SW 1271 (cell line): Measurements from ENCODE around the gene ADAMTSL4.
"Not testable (repeated sequence)": the region's sequence is repeated elsewhere in the genome, so short reads cannot be mapped to it uniquely, and the experiment has no call there.

Source experiments
- DNase-seq, 2 experiments: peaks; one replicate each; lab custom pipeline; 2025; lab: John Stamatoyannopoulos, UW

Gene ADAMTSL4

GRCh38 chr1:150555198-150555970 lies 6.2 kb downstream of the ADAMTSL4 start:
- no peak for DNase-seq

DNA sequence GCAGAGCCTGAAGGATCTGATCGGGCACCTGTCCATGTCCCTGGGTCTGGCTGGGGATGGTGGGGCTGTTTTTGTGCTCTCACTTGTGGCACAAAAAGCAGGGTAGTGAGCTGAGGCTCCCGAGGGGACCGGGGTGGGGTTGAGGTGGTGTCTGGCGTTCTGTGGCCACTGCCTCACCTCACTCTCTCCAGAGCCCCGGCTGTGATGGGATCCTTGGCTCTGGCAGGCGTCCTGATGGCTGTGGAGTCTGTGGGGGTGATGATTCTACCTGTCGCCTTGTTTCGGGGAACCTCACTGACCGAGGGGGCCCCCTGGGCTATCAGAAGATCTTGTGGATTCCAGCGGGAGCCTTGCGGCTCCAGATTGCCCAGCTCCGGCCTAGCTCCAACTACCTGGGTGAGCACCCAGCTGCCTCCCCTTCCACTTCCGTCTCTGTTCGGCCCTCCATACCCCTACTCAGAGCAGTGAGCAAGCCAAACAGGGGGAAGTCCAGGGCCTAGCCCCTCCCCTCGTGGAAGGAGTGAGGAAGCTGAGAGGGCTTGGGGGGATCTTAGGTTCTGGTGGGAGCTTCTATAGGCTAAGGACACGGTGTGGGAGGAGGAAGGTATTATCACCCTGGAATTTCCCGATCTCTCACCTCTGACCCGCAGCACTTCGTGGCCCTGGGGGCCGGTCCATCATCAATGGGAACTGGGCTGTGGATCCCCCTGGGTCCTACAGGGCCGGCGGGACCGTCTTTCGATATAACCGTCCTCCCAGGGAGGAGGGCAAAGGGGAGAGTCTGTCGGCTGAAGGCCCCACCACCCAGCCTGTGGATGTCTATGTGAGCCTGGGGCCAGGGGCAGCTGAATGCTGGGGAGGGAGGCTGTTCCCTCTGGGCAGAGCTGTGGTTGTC lies 7.0 kb downstream of the ADAMTSL4 start:
- DNase-seq: no peak

- no peak for DNase-seq
These were observed 7.9 kb downstream of the ADAMTSL4 start for GRCh38 chr1:150557065-150557600.

DNA sequence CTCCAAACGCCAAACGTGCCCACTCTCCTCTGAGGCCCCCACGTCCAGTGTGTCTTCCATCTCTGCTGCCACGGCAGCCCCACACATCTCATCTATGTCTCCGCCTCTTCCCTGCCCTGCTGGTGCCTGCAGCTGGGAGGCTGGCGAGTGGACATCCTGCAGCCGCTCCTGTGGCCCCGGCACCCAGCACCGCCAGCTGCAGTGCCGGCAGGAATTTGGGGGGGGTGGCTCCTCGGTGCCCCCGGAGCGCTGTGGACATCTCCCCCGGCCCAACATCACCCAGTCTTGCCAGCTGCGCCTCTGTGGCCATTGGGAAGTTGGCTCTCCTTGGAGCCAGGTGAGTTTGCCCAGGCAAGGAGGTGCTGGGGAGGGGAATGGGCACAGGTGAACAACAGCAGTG lies 8.6 kb downstream of the ADAMTSL4 start:
- no peak for DNase-seq

DNA sequence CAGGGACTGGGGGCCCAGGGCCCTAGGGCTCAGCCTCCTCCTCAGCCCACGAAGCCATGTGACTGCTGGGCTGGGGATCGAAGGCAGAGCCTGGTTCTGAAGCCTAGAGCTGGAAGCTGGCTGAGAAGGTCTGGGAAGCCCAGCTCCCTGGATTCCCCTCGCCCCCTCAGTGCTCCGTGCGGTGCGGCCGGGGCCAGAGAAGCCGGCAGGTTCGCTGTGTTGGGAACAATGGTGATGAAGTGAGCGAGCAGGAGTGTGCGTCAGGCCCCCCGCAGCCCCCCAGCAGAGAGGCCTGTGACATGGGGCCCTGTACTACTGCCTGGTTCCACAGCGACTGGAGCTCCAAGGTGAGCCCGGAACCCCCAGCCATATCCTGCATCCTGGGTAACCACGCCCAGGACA lies 9.1 kb downstream of the ADAMTSL4 start:
- no peak for DNase-seq

GRCh38 chr1:150558761-150559655 lies 9.8 kb downstream of the ADAMTSL4 start:
- no peak for DNase-seq

- no peak for DNase-seq
These were observed 10.4 kb downstream of the ADAMTSL4 start for GRCh38 chr1:150559656-150560010.

- no peak for DNase-seq
These were observed 10.8 kb downstream of the ADAMTSL4 start for GRCh38 chr1:150560011-150560438.

DNA sequence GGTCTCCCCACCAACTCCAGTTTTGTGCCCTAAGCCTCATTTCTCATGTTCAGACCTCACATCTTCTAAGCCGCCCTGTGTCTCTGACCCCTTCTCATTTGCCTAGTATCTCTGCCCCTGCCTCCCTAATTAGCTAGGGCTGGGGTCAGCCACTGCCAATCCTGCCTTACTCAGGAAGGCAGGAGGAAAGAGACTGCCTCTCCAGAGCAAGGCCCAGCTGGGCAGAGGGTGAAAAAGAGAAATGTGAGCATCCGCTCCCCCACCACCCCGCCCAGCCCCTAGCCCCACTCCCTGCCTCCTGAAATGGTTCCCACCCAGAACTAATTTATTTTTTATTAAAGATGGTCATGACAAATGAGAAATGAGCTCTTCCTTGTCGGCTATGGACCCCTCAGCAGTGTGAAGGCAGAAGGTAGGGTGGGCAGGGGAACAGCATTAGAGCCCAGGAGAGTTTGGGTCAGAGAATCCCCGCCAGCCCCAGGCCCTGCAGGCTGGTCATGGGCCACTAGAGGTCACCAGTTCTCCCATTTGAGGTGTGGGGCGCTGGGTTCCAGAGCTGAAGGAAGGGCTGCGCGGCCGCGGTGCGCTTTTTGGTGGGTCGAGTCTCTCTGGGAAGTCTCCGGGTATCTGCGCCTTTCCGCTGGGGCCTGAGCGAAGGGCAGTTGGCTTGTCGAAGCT lies 11.5 kb downstream of the ADAMTSL4 start:
- no peak for DNase-seq

- DNase-seq: peak; percentile 53 to 90
These were observed 12.2 kb downstream of the ADAMTSL4 start for GRCh38 chr1:150561254-150561973.

DNA sequence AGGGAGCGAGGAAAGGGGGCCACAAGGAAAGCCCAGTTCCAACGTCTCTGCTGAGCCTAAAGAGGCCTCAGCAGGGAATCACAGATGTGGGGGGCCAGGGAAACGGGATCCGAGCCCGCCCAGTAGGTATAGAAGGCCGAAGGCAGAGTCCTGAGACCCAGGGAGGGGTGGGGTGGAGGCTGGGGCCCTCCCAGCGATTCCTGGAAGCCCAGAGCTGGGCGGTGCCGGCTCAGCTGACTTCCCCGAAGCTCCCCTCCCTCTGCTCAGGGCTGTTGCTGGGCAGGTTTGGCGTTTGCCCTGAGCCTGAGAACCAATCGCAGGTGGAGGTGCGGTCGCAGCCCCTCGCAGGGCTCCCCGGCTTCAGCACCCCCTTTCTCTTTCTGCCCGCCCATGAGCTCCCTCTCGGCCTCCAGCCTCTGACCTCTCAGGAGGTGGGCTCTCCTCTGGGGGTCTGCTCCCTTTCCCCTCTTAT lies 12.8 kb downstream of the ADAMTSL4 start:
- peak; percentile 46 to 74 for DNase-seq

GRCh38 chr1:150562446-150563339 lies 13.5 kb downstream of the ADAMTSL4 start:
- no peak for DNase-seq

- DNase-seq: no peak
These were observed 14.3 kb downstream of the ADAMTSL4 start for GRCh38 chr1:150563340-150564038.

- DNase-seq: no peak
These were observed 15.1 kb downstream of the ADAMTSL4 start for GRCh38 chr1:150564051-150564991.

DNA sequence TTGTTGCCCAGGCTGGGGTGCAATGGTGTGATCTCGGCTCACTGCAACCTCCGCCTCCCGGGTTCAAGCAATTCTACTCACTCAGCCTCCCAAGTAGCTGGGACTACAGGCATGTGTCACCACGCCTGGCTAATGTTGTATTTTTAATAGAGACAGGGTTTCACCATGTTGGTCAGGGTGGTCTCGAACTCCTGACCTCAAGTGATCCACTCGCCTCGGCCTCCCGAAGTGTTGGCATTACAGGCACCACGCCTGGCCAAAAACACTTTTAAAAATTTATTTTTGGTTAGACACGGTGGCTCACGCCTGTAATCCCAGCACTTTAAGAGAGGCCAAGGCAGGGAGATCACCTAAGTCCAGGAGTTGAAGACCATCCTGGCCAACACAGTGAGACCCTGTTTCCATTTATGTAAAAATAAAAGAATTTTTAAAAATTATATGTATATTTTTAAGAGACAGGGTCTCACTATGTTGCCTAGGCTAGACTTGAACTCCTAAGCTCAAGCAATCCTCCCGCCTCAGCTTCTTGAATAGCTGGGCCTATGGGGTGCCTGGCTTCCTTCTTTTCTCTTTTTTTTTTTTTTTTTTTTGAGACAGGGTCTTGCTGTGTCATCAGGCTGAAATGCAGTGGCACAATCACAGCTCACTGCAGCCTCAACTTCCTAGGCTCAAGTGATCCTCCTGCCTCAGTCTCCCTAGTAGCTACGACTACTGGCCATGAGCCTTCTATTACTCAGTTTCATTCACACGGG lies 16.2 kb downstream of the ADAMTSL4 start:
- not testable (repeated sequence) for DNase-seq

GRCh38 chr1:150566589-150567340 lies 17.6 kb downstream of the ADAMTSL4 start:
- no peak for DNase-seq
